ENCODE data around the gene IL17RA. TPM values are rescaled to one million over a fixed set of nuclear protein-coding genes. Genes with fewer than 3 reads are reported as not detected.

IL17RA gene
- total RNA-seq, 2 experiments from 2014 or later = 13.3 to 16.6 TPM

GRCh38 chr22:17096071-17096470, 11.3 kb downstream of the IL17RA start:
- peaks cover 24% of the 10 kb centered on the region for H3K36me3 Mint-ChIP-seq
- no peaks in the 10 kb centered on the region for H3K9me3 Mint-ChIP-seq
- no peak overlapping the region for H3K27ac Mint-ChIP-seq

GRCh38 chr22:17097062-17097461, 12.3 kb downstream of the IL17RA start:
- no peak for DNase-seq
- no peaks in the 10 kb centered on the region for H3K9me3 Mint-ChIP-seq
- no peaks in the 10 kb centered on the region for H3K27me3 Mint-ChIP-seq
- peaks cover 77% of the 10 kb centered on the region for H3K4me1 Mint-ChIP-seq
- no peak overlapping the region for H3K27ac Mint-ChIP-seq
- peaks cover 34% of the 10 kb centered on the region for H3K36me3 Mint-ChIP-seq
- no peak overlapping the region for H3K4me3 Mint-ChIP-seq

More at GRCh38 chr22:17096071-17096470, 11.3 kb downstream of the IL17RA start:
- no peak overlapping the region for H3K4me3 Mint-ChIP-seq
- no peaks in the 10 kb centered on the region for H3K27me3 Mint-ChIP-seq
- H3K4me1 Mint-ChIP-seq = peaks cover 79% of the 10 kb centered on the region
- no peak for DNase-seq

- H3K27ac Mint-ChIP-seq = peak overlapping the region; percentile 47
- H3K27me3 Mint-ChIP-seq = no peaks in the 10 kb centered on the region
- peaks cover 39% of the 10 kb centered on the region for H3K36me3 Mint-ChIP-seq
- H3K9me3 Mint-ChIP-seq = no peaks in the 10 kb centered on the region
- H3K4me1 Mint-ChIP-seq = peaks cover 76% of the 10 kb centered on the region
- no peak for DNase-seq
- no peak overlapping the region for H3K4me3 Mint-ChIP-seq
Observed at GRCh38 chr22:17097701-17098100, 12.9 kb downstream of the IL17RA start.

- peaks cover 43% of the 10 kb centered on the region for H3K36me3 Mint-ChIP-seq
- H3K27ac Mint-ChIP-seq = peak overlapping the region; percentile 47
- no peak for DNase-seq
- peaks cover 70% of the 10 kb centered on the region for H3K4me1 Mint-ChIP-seq
- peak overlapping the region; percentile 11 for H3K4me3 Mint-ChIP-seq
- no peaks in the 10 kb centered on the region for H3K27me3 Mint-ChIP-seq
- H3K9me3 Mint-ChIP-seq = no peaks in the 10 kb centered on the region
Observed at GRCh38 chr22:17098379-17098819, 13.6 kb downstream of the IL17RA start.

- peaks cover 50% of the 10 kb centered on the region for H3K36me3 Mint-ChIP-seq
- H3K27ac Mint-ChIP-seq = no peak overlapping the region
- H3K4me3 Mint-ChIP-seq = no peak overlapping the region
- no peak for DNase-seq
- H3K9me3 Mint-ChIP-seq = no peaks in the 10 kb centered on the region
- H3K4me1 Mint-ChIP-seq = peaks cover 66% of the 10 kb centered on the region
- H3K27me3 Mint-ChIP-seq = no peaks in the 10 kb centered on the region
Observed at GRCh38 chr22:17100621-17101020, 15.8 kb downstream of the IL17RA start.

- Mint-ChIP-seq H3K4me1 (peaks cover 68% of the 10 kb centered on the region), H3K27me3 (no peaks in the 10 kb centered on the region), H3K4me3 (no peak overlapping the region), H3K9me3 (no peaks in the 10 kb centered on the region), H3K36me3 (peaks cover 50% of the 10 kb centered on the region), H3K27ac (peak overlapping the region; percentile 70)
- DNase-seq = no peak
Observed at GRCh38 chr22:17101475-17102296, 16.9 kb downstream of the IL17RA start.

- H3K36me3 Mint-ChIP-seq = peaks cover 50% of the 10 kb centered on the region
- H3K4me1 Mint-ChIP-seq = peaks cover 70% of the 10 kb centered on the region
- H3K27me3 Mint-ChIP-seq = no peaks in the 10 kb centered on the region
- no peaks in the 10 kb centered on the region for H3K9me3 Mint-ChIP-seq
- DNase-seq = no peak
- peak overlapping the region; percentile 70 for H3K27ac Mint-ChIP-seq
- H3K4me3 Mint-ChIP-seq = no peak overlapping the region
Observed at GRCh38 chr22:17102297-17102667, 17.5 kb downstream of the IL17RA start.

GRCh38 chr22:17103351-17103750, 18.6 kb downstream of the IL17RA start:
- no peak for DNase-seq
- peaks cover 66% of the 10 kb centered on the region for H3K4me1 Mint-ChIP-seq
- H3K9me3 Mint-ChIP-seq = no peaks in the 10 kb centered on the region
- H3K27me3 Mint-ChIP-seq = no peaks in the 10 kb centered on the region
- peaks cover 46% of the 10 kb centered on the region for H3K36me3 Mint-ChIP-seq
- no peak overlapping the region for H3K27ac Mint-ChIP-seq
- no peak overlapping the region for H3K4me3 Mint-ChIP-seq

GRCh38 chr22:17104336-17104935, 19.6 kb downstream of the IL17RA start:
- no peaks in the 10 kb centered on the region for H3K27me3 Mint-ChIP-seq
- H3K9me3 Mint-ChIP-seq = no peaks in the 10 kb centered on the region
- no peak overlapping the region for H3K4me3 Mint-ChIP-seq
- no peak overlapping the region for H3K27ac Mint-ChIP-seq
- DNase-seq = no peak
- H3K36me3 Mint-ChIP-seq = peaks cover 40% of the 10 kb centered on the region
- H3K4me1 Mint-ChIP-seq = peaks cover 55% of the 10 kb centered on the region

GRCh38 chr22:17105143-17106129, 20.6 kb downstream of the IL17RA start:
- no peak for DNase-seq
- H3K4me3 Mint-ChIP-seq = no peak overlapping the region
- H3K36me3 Mint-ChIP-seq = peaks cover 35% of the 10 kb centered on the region
- H3K4me1 Mint-ChIP-seq = peaks cover 53% of the 10 kb centered on the region
- H3K27me3 Mint-ChIP-seq = no peaks in the 10 kb centered on the region
- peak overlapping the region; percentile 45 for H3K27ac Mint-ChIP-seq
- H3K9me3 Mint-ChIP-seq = no peaks in the 10 kb centered on the region

- DNase-seq = peak; percentile 22
- peak overlapping the region; percentile 65 for H3K4me3 Mint-ChIP-seq
- no peaks in the 10 kb centered on the region for H3K9me3 Mint-ChIP-seq
- no peaks in the 10 kb centered on the region for H3K27me3 Mint-ChIP-seq
- H3K27ac Mint-ChIP-seq = peak overlapping the region; percentile 84
- H3K36me3 Mint-ChIP-seq = peaks cover 29% of the 10 kb centered on the region
- H3K4me1 Mint-ChIP-seq = peaks cover 50% of the 10 kb centered on the region
Observed at GRCh38 chr22:17106161-17106784, 21.5 kb downstream of the IL17RA start.

- peak overlapping the region; percentile 84 for H3K27ac Mint-ChIP-seq
- peak; percentile 57 for DNase-seq
- H3K4me1 Mint-ChIP-seq = peaks cover 49% of the 10 kb centered on the region
- H3K4me3 Mint-ChIP-seq = peak overlapping the region; percentile 65
- H3K9me3 Mint-ChIP-seq = no peaks in the 10 kb centered on the region
- peaks cover 22% of the 10 kb centered on the region for H3K36me3 Mint-ChIP-seq
- H3K27me3 Mint-ChIP-seq = no peaks in the 10 kb centered on the region
Observed at GRCh38 chr22:17106785-17107546, 22.2 kb downstream of the IL17RA start.

- no peak overlapping the region for H3K4me3 Mint-ChIP-seq
- H3K9me3 Mint-ChIP-seq = no peaks in the 10 kb centered on the region
- peaks cover 16% of the 10 kb centered on the region for H3K36me3 Mint-ChIP-seq
Observed at GRCh38 chr22:17107547-17107810, 22.7 kb downstream of the IL17RA start.

More at GRCh38 chr22:17107547-17107810, 22.7 kb downstream of the IL17RA start:
- peak overlapping the region; percentile 84 for H3K27ac Mint-ChIP-seq
- no peak for DNase-seq
- H3K4me1 Mint-ChIP-seq = peaks cover 47% of the 10 kb centered on the region
- no peaks in the 10 kb centered on the region for H3K27me3 Mint-ChIP-seq

Data from activated naive CD8-positive, alpha-beta T cell treated with anti-CD3 and anti-CD28 coated beads for 36 hours (primary cell).